Stimulated activated CD4-positive, alpha-beta T cell treated with anti-CD3 and anti-CD28 coated beads, Interleukin-4, amount 100 ng/mL, for 1 hour (primary cell): ENCODE data around the gene IL3.
"Not testable (repeated sequence)": the region's sequence is repeated elsewhere in the genome, so short reads cannot be mapped to it uniquely, and the experiment has no call there.

Source experiments
- DNase-seq: peaks from one replicate; pipeline ENCODE4 v3.0.0-alpha.2; 2020

The IL3 gene

DNA sequence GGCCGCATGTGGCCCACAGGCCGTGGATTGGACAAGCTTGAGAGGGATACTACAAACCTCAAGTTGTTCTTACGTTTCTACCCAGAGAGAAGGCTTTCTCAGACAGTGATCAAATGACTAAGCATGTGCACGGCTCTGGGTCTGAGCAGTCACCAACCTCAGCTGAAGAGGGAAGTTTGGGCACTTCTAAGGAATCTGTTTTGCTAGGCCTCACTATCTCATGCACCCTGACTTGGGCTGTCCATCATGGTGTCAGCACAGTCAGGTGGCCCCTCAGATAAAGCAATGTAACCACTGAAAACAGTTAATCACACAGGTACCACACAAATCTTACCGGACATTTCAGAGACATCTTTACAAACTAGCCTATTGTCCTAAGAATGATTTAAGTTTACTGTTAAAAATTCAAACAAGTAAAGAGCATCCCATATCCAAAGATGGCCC, 37.7 kb downstream of the IL3 start:
- no peak for DNase-seq

GRCh38 chr5:132098621-132099020, 38.2 kb downstream of the IL3 start:
- DNase-seq: no peak

GRCh38 chr5:132099076-132099748, 38.8 kb downstream of the IL3 start:
- peak; percentile 66 for DNase-seq

DNA sequence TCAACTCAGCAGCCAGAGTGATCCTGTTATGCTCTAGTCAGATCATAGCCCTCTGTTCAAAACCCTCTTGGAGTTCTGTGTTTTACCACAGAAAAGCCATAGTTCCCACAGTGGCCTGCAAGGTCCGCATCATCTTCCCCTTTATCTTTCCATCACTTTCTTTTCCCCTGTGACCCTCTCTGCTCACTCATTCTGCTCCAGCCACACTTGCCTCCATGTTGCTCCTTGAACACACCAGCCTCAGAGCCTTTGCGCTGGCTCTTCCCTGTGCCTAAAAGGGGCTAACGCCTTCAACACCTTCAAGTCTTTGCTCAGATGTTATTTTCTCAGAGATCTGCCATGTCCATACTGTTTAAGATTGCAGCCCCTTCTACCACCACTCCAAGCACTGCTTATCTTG, 39.5 kb downstream of the IL3 start:
- no peak for DNase-seq

GRCh38 chr5:132100672-132101261, 40.3 kb downstream of the IL3 start:
- DNase-seq: peak; percentile 34

DNA sequence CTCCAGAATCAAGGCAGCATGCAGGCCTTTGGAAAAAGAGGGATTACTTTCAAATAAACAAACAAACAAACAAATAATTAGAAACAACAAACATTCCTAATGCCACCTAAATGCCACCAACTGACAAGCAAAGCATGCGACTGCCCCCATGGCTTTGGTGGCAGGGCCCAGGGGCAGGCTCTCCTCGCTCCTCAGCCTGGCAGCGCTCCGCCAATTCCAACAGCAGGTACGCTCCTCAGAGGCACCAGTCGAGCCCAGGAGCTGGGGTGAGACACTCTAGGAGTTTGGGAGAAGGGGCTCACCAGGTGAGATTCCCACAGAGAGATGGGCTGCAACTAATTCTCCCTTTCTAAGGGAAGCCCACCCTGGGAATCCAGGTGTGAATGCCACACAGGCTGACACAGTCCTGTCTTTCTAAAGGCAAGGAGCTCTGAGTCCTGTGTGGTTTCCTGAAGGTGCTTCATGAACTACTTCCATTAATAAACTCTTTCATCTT, 41.0 kb downstream of the IL3 start:
- DNase-seq: no peak

DNA sequence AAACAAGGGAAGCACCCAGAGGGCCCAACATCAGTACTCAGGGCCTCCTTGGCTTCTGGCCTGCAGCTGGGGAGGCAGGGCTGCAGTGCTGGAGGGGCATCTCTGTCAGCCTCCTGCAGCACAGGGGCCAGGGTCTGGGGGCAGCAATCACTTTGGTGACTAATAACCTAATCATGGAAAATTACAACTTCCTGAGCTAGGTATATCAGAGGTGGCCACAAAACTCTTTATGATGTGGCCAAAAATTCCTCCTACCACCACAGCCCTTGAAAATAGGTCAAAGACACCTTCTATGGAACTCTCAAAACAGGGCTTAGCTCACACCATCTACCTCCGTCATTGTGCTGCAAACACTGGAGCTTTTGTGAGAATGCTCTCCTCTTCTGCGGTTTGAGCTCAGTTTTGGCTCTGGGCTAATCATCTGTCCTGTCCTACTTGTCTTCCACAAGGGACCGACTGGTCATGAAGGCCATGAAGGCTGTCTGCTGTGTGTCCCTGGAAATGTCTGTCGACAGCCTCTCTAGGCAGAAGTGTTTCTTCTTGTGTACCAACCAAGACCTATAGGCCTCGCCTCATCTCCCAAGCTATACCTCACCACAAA, 41.7 kb downstream of the IL3 start:
- peak; percentile 43 for DNase-seq

DNA sequence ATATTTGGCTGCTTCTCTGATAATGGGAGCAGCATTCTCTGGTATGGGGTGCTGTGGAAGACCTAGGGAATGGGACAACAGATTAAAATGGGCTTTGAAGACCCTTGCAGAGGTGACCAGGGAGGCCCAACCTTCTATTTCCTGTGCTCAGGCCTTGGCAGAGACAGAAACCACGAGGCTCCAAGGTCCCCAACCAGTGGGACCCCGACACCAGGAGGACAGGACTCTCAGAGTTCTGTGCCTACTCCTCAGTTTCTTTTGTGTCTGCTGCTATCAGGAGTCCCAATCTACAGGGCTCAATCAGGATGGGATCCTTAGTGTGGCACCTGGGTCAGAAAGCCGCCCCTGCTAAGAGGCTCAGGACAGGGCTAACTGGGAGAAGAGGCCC, 42.5 kb downstream of the IL3 start:
- DNase-seq: no peak

DNA sequence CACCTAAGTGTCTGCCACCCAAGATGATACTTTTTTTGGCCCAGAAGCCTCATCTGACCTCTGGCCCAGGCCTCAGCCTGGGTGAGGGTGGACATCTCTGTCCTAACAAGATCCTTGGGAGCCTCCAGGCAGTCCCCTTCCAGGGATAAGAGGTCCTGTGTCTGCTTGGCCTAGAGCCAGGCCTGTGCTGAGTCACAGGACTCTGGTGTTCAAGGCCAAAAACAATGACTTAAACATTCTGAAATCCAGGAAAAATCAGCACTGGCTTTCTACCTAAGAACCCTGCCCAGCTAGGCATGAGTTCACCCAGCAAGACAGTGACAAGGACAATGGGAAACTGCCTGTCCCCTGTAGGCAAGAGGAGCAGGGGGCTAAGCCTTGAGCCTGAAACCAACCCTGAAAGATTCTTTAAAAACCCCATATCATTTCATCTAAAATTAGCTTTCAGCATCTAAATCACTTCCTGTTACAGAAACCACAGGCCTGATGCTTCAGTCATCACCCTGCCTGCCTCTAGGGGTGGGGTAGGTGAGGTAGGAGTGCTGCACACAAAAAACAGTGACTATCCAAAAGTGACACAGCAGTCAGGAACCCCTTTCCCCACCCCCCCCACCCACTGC, 43.0 kb downstream of the IL3 start:
- peak; percentile 64 for DNase-seq

DNA sequence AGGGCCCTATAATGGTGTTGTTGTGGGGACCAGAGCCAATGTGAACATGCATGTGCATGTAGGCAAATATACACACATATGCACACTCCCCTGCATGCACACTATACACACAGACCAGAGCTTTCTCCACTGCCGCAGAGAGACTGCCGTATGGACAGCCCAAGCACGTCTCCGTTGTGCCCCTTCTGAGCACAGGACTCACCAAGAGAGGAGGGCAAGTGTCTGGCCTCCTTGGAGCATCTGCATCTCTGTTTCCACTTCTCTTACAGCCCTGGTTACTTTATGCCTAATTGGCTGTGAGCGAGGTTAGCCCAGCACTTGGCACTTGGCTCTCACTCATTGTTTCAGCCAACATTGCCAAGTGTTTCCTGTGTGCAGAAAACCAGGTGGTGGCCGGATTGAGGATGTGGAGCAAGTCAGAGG, 43.5 kb downstream of the IL3 start:
- no peak for DNase-seq

DNA sequence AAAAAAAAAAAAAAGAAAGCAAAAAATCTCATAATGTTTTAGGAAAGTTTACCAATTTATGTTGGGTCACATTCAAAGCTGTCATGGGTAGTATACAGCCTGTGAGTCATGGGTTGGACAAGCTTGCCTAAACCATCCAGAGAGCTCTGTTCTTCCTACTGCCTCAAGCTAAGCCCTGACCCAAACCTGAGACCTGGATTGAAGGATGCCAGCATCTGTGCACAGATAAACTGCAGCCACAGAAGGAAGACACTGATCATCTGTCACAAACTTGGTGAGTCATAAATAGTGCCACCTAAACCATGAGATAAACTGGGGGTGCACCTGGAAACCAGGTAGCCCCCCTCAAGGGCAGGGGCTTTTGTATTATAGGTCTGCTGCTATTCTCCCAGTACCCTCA, 44.1 kb downstream of the IL3 start:
- no peak for DNase-seq

DNA sequence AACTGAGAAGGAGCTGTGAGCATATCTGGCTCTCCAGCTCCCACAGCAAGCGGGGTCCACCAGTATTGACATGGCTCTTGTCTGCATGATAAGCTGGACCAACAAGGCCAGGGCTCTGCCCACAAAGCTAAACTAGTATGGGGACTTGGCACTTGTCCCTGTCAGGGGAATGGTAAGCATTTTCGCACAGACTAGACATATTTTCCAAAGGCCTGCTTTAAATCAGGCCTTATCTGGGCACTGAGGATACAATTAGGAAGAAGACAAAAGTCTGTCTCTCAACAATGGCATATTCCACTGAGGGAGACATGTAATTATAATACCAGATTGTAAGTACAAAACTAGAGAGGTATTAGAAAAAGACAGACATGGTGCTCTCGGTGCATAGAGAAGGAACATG, 45.2 kb downstream of the IL3 start:
- DNase-seq: no peak

GRCh38 chr5:132108495-132108894, 48.0 kb downstream of the IL3 start:
- DNase-seq: not testable (repeated sequence)

GRCh38 chr5:132108957-132109356, 48.5 kb downstream of the IL3 start:
- DNase-seq: not testable (repeated sequence)

DNA sequence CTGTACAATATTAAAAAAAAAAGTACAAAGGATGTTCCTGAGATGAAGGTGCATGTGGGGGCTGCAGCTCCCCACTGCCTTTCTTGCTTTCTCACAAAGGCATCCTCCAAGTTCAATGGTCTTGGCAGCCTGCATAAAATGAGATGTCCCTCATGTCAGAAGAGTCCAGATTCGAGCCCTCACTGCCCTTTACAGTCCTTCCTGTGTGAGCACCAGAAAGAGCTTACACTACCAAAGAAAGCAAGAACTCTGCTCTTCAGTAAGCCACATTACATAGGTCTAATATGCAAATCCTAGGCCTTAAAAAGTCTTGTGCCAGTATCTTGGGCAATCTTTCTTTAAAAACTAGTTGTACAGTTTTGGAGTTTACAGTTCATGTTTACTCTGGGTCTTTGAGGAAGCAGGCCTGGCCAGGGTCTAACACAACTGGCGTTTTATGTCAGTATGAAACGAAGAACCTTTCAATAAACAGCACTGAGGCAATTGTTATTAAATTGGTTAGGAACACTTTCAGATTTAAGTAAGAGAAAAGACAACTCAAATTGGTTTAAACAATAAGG, 49.1 kb downstream of the IL3 start:
- DNase-seq: no peak

DNA sequence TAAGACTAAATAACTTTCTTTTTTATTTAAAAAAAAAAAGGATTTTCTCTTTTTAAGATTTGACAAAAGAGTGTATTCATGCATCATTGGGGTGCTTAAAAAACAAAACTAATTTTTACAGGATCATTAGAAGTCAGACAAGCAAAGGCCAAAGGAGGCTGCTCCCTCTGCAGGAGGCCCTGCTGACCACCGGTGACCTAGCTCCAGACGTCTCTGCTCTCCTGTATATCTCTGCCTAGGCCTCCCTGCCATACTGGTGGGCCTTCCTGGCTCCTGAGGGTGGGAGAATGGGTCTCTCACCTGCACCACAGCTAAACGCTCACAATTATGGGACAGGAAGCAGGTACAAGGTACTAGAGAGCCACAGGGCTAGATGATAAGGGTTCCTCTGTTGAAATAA, 49.7 kb downstream of the IL3 start:
- no peak for DNase-seq

- no peak for DNase-seq
Observed at GRCh38 chr5:132110930-132111329, 50.5 kb downstream of the IL3 start.

DNA sequence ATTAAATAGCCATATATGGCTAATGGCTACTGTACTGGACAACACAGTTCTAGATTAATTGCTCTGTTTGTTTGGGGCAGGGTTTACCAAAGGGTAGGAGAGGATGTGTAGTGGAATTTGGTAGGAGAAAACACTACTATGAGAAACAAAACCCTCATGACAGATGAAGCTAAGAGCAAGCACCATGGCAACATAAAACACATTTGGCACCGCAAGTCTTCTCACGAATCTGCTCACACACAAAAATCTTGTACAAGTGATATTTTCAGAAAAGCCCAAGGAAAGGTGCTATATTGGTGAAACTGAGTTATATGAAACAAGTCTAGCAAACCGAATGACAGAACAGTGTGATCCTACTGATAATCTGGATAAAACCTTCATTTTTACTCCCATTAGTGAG, 51.7 kb downstream of the IL3 start:
- no peak for DNase-seq
